Fibroblast of peridontal ligament (primary cell): Measurements from ENCODE around the gene TMEM37.

Experiments
- DNase-seq: peaks from one replicate; pipeline ENCODE4 v3.0.0-alpha.2; 2010; ENCODE audit errors: extremely low read depth

Gene TMEM37

GRCh38 chr2:119433636-119434327 lies 2.1 kb downstream of the TMEM37 start:
- DNase-seq = no peak

GRCh38 chr2:119434664-119435063 lies 3.0 kb downstream of the TMEM37 start:
- DNase-seq = no peak

GRCh38 chr2:119435081-119435952 lies 3.7 kb downstream of the TMEM37 start:
- DNase-seq = no peak

GRCh38 chr2:119435953-119436297 lies 4.3 kb downstream of the TMEM37 start:
- DNase-seq = no peak

GRCh38 chr2:119436993-119437772 lies 5.5 kb downstream of the TMEM37 start:
- no peak for DNase-seq

GRCh38 chr2:119438128-119438656 lies 6.5 kb downstream of the TMEM37 start:
- DNase-seq = no peak

GRCh38 chr2:119438726-119439284 lies 7.2 kb downstream of the TMEM37 start:
- no peak for DNase-seq

- DNase-seq = no peak
Measured at GRCh38 chr2:119439574-119440500, 8.2 kb downstream of the TMEM37 start.

GRCh38 chr2:119440501-119440870 lies 8.8 kb downstream of the TMEM37 start:
- no peak for DNase-seq

- DNase-seq = no peak
Measured at GRCh38 chr2:119440873-119441272, 9.2 kb downstream of the TMEM37 start.

GRCh38 chr2:119441376-119442225 lies 9.9 kb downstream of the TMEM37 start:
- DNase-seq = no peak

GRCh38 chr2:119442226-119442619 lies 10.6 kb downstream of the TMEM37 start:
- DNase-seq = no peak

GRCh38 chr2:119442850-119443249 lies 11.2 kb downstream of the TMEM37 start:
- DNase-seq = no peak

- no peak for DNase-seq
Measured at GRCh38 chr2:119446037-119446436, 14.4 kb downstream of the TMEM37 start.

- no peak for DNase-seq
Measured at GRCh38 chr2:119448427-119449141, 16.9 kb downstream of the TMEM37 start.

- no peak for DNase-seq
Measured at GRCh38 chr2:119449521-119449920, 17.9 kb downstream of the TMEM37 start.

- no peak for DNase-seq
Measured at GRCh38 chr2:119451336-119452050, 19.8 kb downstream of the TMEM37 start.

GRCh38 chr2:119453972-119454593 lies 22.4 kb downstream of the TMEM37 start:
- DNase-seq = no peak
